Chondrocyte (in vitro differentiated cells): ENCODE measurements around the gene XYLB. TPM values are rescaled to one million over a fixed set of nuclear protein-coding genes. Genes with fewer than 3 reads are reported as not detected.

ENCODE experiments used
- DNase-seq: peaks from one replicate; pipeline ENCODE4 v3.0.0; 2021; ENCODE audit warnings: mixed read lengths, low spot score
- H3K27ac Mint-ChIP-seq: one replicate; pipeline ENCODE4 v1.8.0; 2021; ENCODE audit warnings: mild to moderate bottlenecking, moderate library complexity, mixed read lengths; ENCODE audit not compliant: unreplicated experiment
- H3K27me3 Mint-ChIP-seq: 2 replicates; pipeline ENCODE4 v1.8.0; 2021; ENCODE audit warnings: low read depth, mixed read lengths
- H3K36me3 Mint-ChIP-seq: 2 replicates; pipeline ENCODE4 v1.8.0; 2021; ENCODE audit warnings: low read depth, mixed read lengths
- H3K4me1 Mint-ChIP-seq: 2 replicates; pipeline ENCODE4 v1.8.0; 2021; ENCODE audit warnings: low read depth, mild to moderate bottlenecking, mixed read lengths
- H3K4me3 Mint-ChIP-seq: one replicate; pipeline ENCODE4 v1.8.0; 2021; ENCODE audit warnings: mild to moderate bottlenecking, moderate library complexity, mixed read lengths; ENCODE audit not compliant: unreplicated experiment
- H3K9me3 Mint-ChIP-seq: 2 replicates; pipeline ENCODE4 v1.8.0; 2021; ENCODE audit warnings: low read depth, mixed read lengths
- CTCF ChIP-seq: fragments of 200-600 bp; sonication (generic); IDR thresholded peaks from 2 replicates; pipeline ENCODE4 v1.5.0; 2021; ENCODE audit warnings: antibody characterized with exemption, mild to moderate bottlenecking, moderate library complexity
- total RNA-seq: library from RNA; stranded (reverse); gene quantifications from 3 replicates; pipeline ENCODE4 v1.2.1, GENCODE V29; 2021

Gene XYLB
- total RNA-seq, 1 donor from 2014 or later: 3.9 TPM

- H3K36me3 Mint-ChIP-seq: peaks cover 12% of the 10 kb centered on the region
- no peak for DNase-seq
- H3K27me3 Mint-ChIP-seq: no peaks in the 10 kb centered on the region
- H3K4me1 Mint-ChIP-seq: no peaks in the 10 kb centered on the region
- no peak for TF ChIP-seq CTCF
- no peaks in the 10 kb centered on the region for H3K9me3 Mint-ChIP-seq
- H3K4me3 Mint-ChIP-seq: no peak overlapping the region
- H3K27ac Mint-ChIP-seq: no peak overlapping the region
Observed at GRCh38 chr3:38360345-38360744, 13.8 kb downstream of the XYLB start.

- DNase-seq: no peak
- H3K36me3 Mint-ChIP-seq: peaks cover 15% of the 10 kb centered on the region
- H3K4me3 Mint-ChIP-seq: no peak overlapping the region
- TF ChIP-seq CTCF: no peak
- H3K9me3 Mint-ChIP-seq: no peaks in the 10 kb centered on the region
- H3K4me1 Mint-ChIP-seq: no peaks in the 10 kb centered on the region
- no peak overlapping the region for H3K27ac Mint-ChIP-seq
- no peaks in the 10 kb centered on the region for H3K27me3 Mint-ChIP-seq
Observed at GRCh38 chr3:38361496-38361895, 14.9 kb downstream of the XYLB start.

- Mint-ChIP-seq H3K27me3 (no peaks in the 10 kb centered on the region), H3K4me3 (no peak overlapping the region), H3K36me3 (peaks cover 15% of the 10 kb centered on the region), H3K9me3 (no peaks in the 10 kb centered on the region), H3K27ac (no peak overlapping the region), H3K4me1 (no peaks in the 10 kb centered on the region)
- no peak for TF ChIP-seq CTCF
- no peak for DNase-seq
Observed at GRCh38 chr3:38362825-38363224, 16.2 kb downstream of the XYLB start.

- no peak overlapping the region for H3K27ac Mint-ChIP-seq
- H3K27me3 Mint-ChIP-seq: no peaks in the 10 kb centered on the region
- H3K9me3 Mint-ChIP-seq: no peaks in the 10 kb centered on the region
- H3K4me3 Mint-ChIP-seq: no peak overlapping the region
- no peaks in the 10 kb centered on the region for H3K4me1 Mint-ChIP-seq
- no peak for TF ChIP-seq CTCF
- H3K36me3 Mint-ChIP-seq: peaks cover 21% of the 10 kb centered on the region
- DNase-seq: no peak
Observed at GRCh38 chr3:38364721-38365400, 18.3 kb downstream of the XYLB start.

- H3K27ac Mint-ChIP-seq: no peak overlapping the region
Observed at GRCh38 chr3:38365469-38366062, 19.0 kb downstream of the XYLB start.

More at GRCh38 chr3:38365469-38366062, 19.0 kb downstream of the XYLB start:
- no peak overlapping the region for H3K4me3 Mint-ChIP-seq
- no peaks in the 10 kb centered on the region for H3K4me1 Mint-ChIP-seq
- peaks cover 23% of the 10 kb centered on the region for H3K36me3 Mint-ChIP-seq
- no peaks in the 10 kb centered on the region for H3K9me3 Mint-ChIP-seq
- no peak for TF ChIP-seq CTCF
- H3K27me3 Mint-ChIP-seq: no peaks in the 10 kb centered on the region
- no peak for DNase-seq
